Mucosa of stomach (tissue), 1 donor: Measurements from ENCODE around the gene MIB2.

Experiments
- H3K27me3 ChIP-seq: one replicate; pipeline ENCODE4 v1.7.0; 2013; ENCODE audit warnings: mild to moderate bottlenecking, low read length; ENCODE audit not compliant: control insufficient read depth, insufficient read depth
- H3K36me3 ChIP-seq: one replicate; pipeline ENCODE4 v1.7.0; 2013; ENCODE audit warnings: low read length; ENCODE audit not compliant: control insufficient read depth, insufficient read depth
- H3K4me1 ChIP-seq: one replicate; pipeline ENCODE4 v1.7.0; 2013; ENCODE audit warnings: mild to moderate bottlenecking, low read length; ENCODE audit not compliant: control insufficient read depth, insufficient read depth
- H3K4me3 ChIP-seq: one replicate; pipeline ENCODE4 v1.7.0; 2013; ENCODE audit warnings: low read length
- H3K9ac ChIP-seq: one replicate; pipeline ENCODE4 v1.7.0; 2013; ENCODE audit warnings: mild to moderate bottlenecking, low read length, moderate library complexity
- H3K9me3 ChIP-seq: one replicate; pipeline ENCODE4 v1.7.0; 2013; ENCODE audit warnings: mild to moderate bottlenecking, low read length, moderate library complexity; ENCODE audit not compliant: control insufficient read depth
- donor health status: Pancreatic carcinoma.

The MIB2 gene

DNA sequence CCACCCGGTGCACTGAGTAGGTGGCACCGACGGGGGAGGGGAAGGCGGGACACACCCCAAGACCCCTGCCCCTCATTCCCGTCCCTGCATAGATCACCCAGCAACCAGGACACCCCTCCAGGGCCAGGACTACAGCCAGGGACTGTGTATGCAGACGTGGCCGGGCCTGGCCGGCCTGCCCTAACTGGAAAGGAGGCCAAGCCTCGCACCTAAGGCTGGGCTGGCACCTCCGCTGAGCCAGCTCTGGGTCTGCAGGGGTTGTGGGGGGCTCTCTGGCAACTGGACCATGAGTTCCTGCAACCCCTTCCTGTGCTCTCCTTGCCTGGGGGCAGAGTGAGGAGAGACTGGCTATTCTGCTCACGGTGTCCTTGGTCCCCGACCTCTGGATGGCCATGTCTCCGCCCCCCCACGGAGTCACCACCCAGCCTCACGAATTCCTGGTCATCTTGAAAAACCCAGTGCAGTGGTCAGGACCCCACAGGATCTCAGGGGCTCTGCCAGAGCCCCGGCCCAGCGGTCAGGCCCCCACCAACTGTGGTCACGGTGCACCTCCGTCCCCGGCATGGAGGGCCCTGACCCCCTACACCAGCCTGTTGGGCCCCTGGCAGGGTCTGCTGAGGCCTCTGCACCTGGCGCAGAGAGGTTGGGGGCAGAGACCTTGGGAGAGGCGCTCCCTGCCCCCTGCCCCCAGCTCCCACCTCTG lies 14.3 kb upstream of the MIB2 start:
- Histone ChIP-seq H3K27me3 (peaks cover 47% of the 10 kb centered on the region), H3K36me3 (no peaks in the 10 kb centered on the region), H3K4me3 (no peak overlapping the region), H3K4me1 (peaks cover 7% of the 10 kb centered on the region), H3K9ac (no peak overlapping the region), H3K9me3 (no peaks in the 10 kb centered on the region)

DNA sequence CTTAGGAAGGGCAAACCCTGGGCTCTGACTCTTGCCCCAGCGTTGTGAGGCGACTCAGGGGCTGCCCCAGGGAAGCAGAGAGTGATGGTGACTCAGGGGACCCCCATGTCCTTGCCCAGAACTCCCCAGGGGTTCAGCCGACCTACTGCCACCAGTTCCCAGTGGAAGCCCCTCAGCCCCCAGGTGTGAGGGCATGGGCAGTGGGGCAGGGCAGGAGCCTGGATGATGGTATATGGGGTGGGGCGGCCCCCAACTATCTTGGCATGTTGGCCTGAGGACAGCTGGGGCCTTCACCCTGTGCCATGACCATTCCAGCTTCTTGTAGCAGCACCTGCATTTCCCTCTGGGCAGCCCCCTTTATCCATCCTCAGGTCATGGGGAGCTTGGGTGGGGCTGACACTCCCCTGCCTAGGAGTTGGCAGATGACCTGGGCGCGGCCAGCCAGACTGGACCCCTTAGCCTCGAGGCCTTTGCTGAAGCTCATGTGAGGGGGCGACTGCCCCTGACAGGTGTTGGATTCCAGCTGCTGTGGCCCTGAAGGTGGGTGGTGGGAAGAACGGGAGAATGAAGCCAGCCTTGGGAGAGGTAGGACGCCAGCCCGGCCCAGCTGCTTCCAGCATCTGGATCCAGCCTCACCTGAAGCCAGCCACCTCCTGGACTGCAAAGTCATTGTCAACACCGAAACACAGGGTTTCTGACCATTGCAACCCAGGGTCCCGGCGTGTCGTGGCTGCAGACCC lies 13.6 kb upstream of the MIB2 start:
- Histone ChIP-seq H3K27me3 (peaks cover 40% of the 10 kb centered on the region), H3K9me3 (no peaks in the 10 kb centered on the region)

DNA sequence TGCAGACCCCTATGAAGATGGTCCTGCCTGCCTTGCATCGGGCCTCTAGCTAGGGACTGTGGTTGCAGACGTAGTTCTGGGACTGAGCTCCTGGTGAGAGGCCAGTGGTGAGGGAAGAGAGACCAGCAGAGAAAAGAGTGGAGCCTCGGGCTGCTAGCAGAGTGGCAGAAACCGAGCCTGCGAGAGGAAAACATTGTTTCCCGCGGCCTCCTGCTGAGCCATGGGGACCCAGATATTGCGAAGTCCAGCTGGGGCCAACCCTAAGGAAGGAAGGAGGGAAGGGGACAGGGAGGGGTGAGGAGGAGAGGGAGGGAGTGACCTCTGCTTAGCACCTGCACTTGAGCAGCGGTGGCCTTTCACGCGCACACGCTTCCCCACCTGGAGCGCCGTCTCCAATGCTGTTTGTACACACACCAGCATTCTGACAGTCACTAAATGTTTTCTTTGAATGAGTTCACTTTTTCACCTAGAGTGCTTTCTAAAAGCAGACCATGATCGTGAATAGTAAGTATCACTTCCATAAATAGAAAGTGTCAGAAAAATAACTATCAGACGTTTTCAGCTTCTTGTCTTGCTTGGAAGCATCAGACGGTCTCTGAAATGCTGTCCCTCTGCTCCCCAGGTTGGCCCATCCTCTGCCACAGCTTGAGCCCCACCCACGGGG lies 12.9 kb upstream of the MIB2 start:
- no peak overlapping the region for H3K9ac ChIP-seq
- H3K9me3 ChIP-seq: no peaks in the 10 kb centered on the region
- no peak overlapping the region for H3K4me3 ChIP-seq
- no peaks in the 10 kb centered on the region for H3K36me3 ChIP-seq
- H3K27me3 ChIP-seq: peaks cover 36% of the 10 kb centered on the region
- H3K4me1 ChIP-seq: peaks cover 6% of the 10 kb centered on the region

More for the DNA sequence above, 13.6 kb upstream of the MIB2 start:
- H3K4me3 ChIP-seq: no peak overlapping the region
- peaks cover 7% of the 10 kb centered on the region for H3K4me1 ChIP-seq
- no peak overlapping the region for H3K9ac ChIP-seq
- H3K36me3 ChIP-seq: no peaks in the 10 kb centered on the region

DNA sequence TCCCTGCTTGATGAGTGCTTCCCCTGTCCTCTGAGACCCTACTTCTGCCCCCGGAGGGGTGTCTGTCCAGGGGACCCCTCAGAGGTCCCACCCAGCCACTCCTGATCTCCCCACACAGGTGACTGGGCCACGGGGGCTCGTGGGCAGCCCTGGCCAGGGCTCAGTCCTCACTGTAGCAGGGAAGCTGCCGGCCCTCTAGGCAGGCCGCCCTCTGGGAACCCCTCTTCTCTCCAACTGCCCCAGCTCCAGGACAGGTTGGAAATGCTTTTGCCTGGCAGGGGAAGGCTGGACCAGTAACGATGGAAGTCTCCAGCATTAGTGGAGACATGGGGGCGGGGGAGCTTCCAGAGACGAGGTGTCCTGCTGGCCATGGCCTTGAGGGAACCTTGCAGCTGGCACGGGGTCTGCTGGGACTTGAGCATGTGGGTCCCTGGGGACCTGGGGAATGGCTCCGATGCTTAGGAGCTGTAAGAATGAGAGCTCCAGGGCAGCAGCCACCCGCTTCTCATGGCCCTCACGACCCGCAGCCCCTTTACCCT lies 12.3 kb upstream of the MIB2 start:
- no peak overlapping the region for H3K4me3 ChIP-seq
- no peaks in the 10 kb centered on the region for H3K9me3 ChIP-seq
- peaks cover 4% of the 10 kb centered on the region for H3K4me1 ChIP-seq
- no peaks in the 10 kb centered on the region for H3K36me3 ChIP-seq
- H3K27me3 ChIP-seq: peaks cover 31% of the 10 kb centered on the region
- no peak overlapping the region for H3K9ac ChIP-seq

DNA sequence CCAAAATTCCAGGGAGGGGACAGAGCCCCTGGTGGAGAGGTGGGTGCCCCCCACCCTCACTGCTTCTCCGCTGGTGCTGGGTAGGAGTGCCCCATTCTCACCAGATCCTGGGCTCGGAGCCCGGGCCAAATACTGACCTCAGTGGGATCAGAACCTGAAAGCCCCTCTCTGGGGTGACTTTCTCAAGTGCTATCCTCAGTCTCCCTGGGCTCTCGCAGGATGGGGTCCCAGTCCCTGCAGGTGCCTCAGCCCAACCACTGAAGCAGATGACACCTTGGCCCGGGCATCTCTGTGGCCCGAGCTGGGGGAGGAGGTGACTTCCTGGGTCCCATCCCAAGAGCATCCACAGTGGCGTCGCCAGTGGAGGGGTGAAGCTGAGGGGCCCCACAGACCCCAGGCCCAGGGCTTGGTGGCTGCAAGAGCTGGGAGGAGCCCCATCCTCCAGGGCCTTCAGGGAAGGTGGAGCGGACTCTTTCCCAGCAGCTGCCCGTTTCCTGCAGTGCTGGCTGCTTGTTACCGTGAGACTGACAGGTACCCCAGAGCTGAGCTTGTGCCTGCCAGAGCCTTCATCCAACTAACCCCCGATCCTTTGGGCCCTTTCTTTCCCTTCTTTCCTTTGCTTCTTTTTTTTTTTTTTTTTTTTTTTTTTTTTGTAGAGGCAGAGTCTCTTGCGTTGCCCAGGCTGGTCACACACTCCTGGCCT lies 11.5 kb upstream of the MIB2 start:
- Histone ChIP-seq H3K4me1 (peaks cover 4% of the 10 kb centered on the region), H3K9ac (no peak overlapping the region), H3K4me3 (no peak overlapping the region), H3K27me3 (peaks cover 24% of the 10 kb centered on the region), H3K9me3 (no peaks in the 10 kb centered on the region), H3K36me3 (no peaks in the 10 kb centered on the region)

DNA sequence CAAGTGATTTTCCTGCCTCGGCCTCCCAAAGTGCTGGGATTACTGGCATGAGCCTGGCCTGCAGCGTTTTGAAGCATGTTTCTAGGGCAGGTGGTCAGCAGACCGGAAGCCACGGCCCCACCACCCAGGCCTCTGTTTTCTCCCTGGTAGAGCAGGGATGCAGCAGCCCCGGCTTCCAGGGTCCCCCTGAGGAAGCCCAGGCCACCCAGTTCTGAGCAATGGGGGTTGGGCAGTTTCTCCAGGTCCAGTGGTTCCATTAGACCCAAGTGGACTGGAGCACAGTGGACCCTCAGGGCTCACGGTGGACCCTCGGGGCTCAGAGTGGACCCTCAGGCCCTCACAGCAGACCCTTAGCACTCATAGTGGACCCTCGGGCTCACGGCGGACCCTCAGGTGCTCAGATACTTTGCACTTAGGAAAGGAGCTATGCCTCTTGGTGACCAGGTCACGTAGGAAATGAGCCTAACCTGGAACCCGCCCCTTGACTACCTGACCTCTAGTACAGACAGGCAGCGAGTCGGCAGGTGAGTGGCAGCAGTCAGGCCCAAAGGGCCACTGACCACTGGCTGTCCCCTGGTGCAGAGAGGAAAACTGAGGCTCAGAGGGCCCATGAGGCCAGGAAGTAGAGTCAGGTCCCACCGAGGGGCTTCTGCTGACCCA lies 10.8 kb upstream of the MIB2 start:
- no peak overlapping the region for H3K4me3 ChIP-seq
- no peak overlapping the region for H3K9ac ChIP-seq
- peaks cover 18% of the 10 kb centered on the region for H3K27me3 ChIP-seq
- H3K4me1 ChIP-seq: no peaks in the 10 kb centered on the region
- no peaks in the 10 kb centered on the region for H3K9me3 ChIP-seq
- no peaks in the 10 kb centered on the region for H3K36me3 ChIP-seq

DNA sequence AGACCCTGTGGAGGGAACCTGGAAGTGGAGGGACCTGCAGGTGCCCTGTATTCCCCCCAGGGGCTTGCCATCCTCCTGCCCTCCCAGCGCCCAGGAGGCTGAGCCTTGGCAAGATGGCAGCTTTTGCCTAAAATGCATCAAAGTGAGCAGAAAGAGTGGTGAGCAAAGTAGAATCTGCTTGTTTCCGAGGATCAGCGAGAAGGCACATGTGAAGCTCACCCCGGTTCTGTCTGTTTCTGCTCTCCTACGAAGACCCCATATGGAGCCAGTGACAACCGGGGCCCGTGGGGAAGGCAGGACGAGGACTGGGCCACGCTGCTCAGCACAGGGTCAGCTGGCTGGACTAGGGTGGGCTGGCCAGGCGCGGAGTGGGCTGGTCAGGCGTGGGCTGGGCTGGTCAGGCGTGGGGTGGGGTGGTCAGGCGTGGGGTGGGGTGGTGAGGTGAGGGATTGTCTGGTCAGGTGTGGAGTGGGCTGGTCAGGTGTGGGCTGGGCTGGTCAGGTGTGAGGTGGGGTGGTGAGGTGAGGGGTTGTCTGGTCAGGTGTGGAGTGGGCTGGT lies 10.2 kb upstream of the MIB2 start:
- Histone ChIP-seq H3K27me3 (peaks cover 18% of the 10 kb centered on the region), H3K4me1 (no peaks in the 10 kb centered on the region)

DNA sequence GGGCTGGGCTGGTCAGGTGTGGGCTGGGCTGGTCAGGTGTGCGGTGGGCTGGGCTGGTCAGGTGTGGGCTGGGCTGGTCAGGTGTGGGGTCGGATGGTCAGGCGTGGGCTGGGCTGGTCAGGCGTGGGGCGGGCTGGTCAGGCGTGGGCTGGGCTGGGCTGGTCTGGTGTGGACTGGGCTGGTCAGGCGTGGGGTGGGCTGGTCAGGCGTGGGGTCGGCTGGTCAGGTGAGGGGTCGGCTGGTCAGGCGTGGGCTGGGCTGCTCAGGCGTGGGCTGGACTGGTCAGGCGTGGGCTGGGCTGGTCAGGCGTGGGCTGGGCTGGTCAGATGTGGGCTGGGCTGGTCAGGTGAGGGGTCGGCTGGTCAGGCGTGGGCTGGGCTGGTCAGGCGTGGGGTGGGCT lies 9.6 kb upstream of the MIB2 start:
- Histone ChIP-seq H3K9ac (no peak overlapping the region), H3K4me1 (no peaks in the 10 kb centered on the region), H3K27me3 (peaks cover 14% of the 10 kb centered on the region), H3K36me3 (no peaks in the 10 kb centered on the region), H3K4me3 (no peak overlapping the region), H3K9me3 (no peaks in the 10 kb centered on the region)

More for the DNA sequence above, 10.2 kb upstream of the MIB2 start:
- no peaks in the 10 kb centered on the region for H3K36me3 ChIP-seq
- H3K4me3 ChIP-seq: no peak overlapping the region
- no peaks in the 10 kb centered on the region for H3K9me3 ChIP-seq
- H3K9ac ChIP-seq: no peak overlapping the region

DNA sequence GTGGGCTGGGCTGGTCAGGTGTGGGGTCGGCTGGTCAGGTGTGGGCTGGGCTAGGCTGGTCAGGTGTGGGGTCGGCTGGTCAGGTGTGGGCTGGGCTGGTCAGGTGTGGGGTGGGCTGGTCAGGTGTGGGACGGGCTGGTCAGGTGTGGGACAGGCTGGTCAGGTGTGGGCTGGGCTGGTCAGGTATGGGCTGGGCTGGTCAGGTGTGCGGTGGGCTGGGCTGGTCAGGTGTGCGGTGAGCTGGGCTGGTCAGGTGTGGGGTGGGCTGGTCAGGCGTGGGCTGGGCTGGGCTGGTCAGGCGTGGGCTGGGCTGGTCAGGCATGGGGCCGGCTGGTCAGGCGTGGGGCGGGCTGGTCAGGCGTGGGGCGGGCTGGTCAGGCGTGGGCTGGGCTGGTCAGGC lies 9.1 kb upstream of the MIB2 start:
- Histone ChIP-seq H3K27me3 (peaks cover 9% of the 10 kb centered on the region), H3K4me1 (no peaks in the 10 kb centered on the region)

DNA sequence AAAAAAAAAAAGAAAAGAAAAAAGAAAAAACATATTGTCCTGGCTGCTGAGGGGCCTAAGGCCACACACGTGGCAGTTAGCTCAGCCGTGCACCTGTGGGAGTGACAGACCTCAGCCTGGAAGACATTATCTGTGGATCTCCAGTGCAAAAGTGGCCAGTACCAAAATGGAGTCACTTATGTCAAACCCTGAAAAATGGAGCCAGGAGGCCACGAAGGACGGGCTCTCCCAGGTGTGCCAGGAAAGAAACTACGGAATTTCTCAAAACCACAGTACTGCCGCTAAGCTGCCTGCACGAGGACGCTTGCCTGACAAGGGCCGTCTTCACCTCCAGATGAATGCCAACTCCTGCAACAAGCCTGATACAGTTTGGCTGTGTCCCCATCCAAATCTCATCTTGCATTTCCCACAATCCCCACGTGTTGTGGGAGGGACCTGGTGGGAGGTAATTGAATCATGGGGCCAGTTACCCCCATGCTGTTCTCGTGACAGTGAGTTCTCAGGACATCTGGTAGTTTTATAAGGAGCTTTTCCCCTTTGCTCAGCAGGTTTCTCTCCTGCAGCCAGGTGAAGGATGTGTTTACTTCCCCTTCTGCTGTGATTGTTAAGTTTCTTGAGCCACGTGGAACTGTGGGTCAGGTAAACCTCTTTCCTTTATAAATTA lies 5.3 kb upstream of the MIB2 start:
- no peaks in the 10 kb centered on the region for H3K9me3 ChIP-seq
- no peak overlapping the region for H3K4me3 ChIP-seq
- peaks cover 14% of the 10 kb centered on the region for H3K4me1 ChIP-seq
- no peaks in the 10 kb centered on the region for H3K27me3 ChIP-seq
- H3K36me3 ChIP-seq: no peaks in the 10 kb centered on the region
- no peak overlapping the region for H3K9ac ChIP-seq

More for the DNA sequence above, 9.1 kb upstream of the MIB2 start:
- H3K4me3 ChIP-seq: no peak overlapping the region
- no peak overlapping the region for H3K9ac ChIP-seq
- no peaks in the 10 kb centered on the region for H3K9me3 ChIP-seq
- H3K36me3 ChIP-seq: no peaks in the 10 kb centered on the region

DNA sequence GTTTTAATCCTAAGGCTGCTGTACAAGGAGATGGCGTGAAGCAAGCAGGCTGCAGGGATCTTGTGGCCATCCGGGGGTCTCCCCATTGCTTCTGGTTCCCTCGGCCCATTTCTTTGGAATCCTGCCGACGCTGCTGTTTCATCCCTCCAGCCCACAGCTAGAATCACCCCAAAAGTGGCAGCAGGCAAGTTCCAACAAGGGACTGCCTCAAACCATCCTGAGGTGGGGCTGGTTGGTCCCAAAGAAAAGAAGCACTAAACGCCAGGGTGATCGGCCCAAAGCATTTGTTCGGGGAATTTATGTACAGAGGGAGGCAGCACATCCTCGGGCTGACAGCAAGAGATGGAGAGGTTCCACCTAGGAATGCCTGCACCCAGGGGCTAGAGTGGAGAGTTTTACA lies 4.5 kb upstream of the MIB2 start:
- Histone ChIP-seq H3K4me1 (peaks cover 15% of the 10 kb centered on the region), H3K36me3 (no peaks in the 10 kb centered on the region), H3K4me3 (no peak overlapping the region), H3K9ac (no peak overlapping the region), H3K27me3 (no peaks in the 10 kb centered on the region), H3K9me3 (no peaks in the 10 kb centered on the region)
